Activated CD8-positive, alpha-beta memory T cell treated with anti-CD3 and anti-CD28 coated beads for 24 hours (primary cell): ENCODE measurements around the gene SPIRE1.
"Not testable (repeated sequence)": the region's sequence is repeated elsewhere in the genome, so short reads cannot be mapped to it uniquely, and the experiment has no call there.

Source experiments
- DNase-seq: peaks from one replicate; pipeline ENCODE4 v3.0.0-alpha.2; 2020

The SPIRE1 gene

GRCh38 chr18:12645254-12645653 is 12.7 kb downstream of the SPIRE1 start:
- no peak for DNase-seq

DNA sequence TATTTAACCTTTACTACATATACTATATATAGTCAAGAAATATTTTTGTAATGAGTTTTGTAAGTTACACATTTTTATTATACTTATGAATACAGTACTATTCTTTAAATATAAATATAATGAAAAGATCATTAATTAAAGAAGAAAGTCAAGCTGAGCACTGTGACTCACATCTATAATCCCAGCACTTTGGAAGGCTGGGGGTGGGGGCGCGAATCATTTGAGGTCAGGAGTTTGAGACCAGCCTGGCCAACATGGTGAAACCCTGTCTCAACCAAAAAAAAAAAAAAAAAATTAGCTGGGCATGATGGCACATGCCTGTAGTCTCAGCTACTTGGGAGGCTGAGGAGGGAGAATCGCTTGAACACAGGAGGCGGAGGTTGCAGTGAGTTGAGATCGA is 14.2 kb downstream of the SPIRE1 start:
- DNase-seq: not testable (repeated sequence)

DNA sequence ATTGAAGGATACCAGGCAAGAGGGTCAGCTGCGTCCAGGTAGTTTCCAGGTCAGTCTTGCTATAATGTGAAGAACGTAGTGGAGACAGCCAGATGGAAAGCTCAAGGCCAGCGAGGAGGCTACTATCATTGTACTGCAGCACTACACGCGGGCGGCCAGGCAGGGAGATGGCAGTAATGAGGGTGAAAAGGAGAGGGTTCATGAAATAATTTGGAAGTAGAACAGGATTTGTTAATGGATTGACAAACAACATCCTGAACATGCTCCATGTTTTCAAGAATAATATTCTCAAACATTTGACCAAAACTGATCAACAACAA is 17.1 kb downstream of the SPIRE1 start:
- no peak for DNase-seq

GRCh38 chr18:12639990-12640880 is 17.7 kb downstream of the SPIRE1 start:
- no peak for DNase-seq

GRCh38 chr18:12638644-12639124 is 19.2 kb downstream of the SPIRE1 start:
- DNase-seq: no peak

GRCh38 chr18:12637901-12638643 is 19.8 kb downstream of the SPIRE1 start:
- no peak for DNase-seq

- no peak for DNase-seq
Measured at GRCh38 chr18:12637393-12637792, 20.5 kb downstream of the SPIRE1 start.

GRCh38 chr18:12631831-12632477 is 26.0 kb downstream of the SPIRE1 start:
- no peak for DNase-seq

DNA sequence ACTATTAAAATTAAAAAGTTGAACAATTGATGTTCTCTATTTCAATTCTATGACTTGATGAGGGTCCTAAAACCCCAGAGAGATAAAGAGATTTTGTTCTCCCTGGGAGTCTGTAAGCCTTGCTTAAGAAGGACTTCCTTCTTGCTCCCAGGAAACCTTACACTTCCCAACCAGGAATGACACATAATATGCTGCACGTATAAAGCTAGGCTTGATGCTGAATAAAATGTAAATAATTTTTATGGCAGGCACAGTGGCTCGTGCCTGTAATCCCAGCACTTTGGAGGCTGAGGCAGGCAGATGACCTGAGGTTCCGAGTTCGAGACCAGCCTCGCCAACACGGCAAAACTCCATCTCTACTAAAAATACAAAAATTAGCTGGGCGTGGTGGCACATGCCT is 27.8 kb downstream of the SPIRE1 start:
- no peak for DNase-seq

GRCh38 chr18:12628706-12629702 is 28.9 kb downstream of the SPIRE1 start:
- DNase-seq: no peak

DNA sequence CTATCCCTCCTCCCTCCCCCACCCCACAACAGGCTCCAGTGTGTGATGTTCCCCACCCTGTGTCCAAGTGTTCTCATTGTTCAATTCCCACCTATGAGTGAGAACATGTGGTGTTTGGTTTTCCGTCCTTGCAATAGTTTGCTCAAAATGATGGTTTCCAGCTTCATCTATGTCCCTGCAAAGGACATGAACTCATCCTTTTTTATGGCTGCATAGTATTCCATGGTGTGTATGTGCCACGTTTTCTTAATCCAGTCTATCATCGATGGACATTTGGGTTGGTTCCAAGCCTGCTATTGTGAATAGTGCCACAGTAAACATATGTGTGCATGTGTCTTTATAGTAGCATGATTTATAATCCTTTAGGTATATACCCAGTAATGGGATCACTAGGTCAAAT is 30.7 kb downstream of the SPIRE1 start:
- DNase-seq: not testable (repeated sequence)

GRCh38 chr18:12625241-12625640 is 32.7 kb downstream of the SPIRE1 start:
- no peak for DNase-seq

DNA sequence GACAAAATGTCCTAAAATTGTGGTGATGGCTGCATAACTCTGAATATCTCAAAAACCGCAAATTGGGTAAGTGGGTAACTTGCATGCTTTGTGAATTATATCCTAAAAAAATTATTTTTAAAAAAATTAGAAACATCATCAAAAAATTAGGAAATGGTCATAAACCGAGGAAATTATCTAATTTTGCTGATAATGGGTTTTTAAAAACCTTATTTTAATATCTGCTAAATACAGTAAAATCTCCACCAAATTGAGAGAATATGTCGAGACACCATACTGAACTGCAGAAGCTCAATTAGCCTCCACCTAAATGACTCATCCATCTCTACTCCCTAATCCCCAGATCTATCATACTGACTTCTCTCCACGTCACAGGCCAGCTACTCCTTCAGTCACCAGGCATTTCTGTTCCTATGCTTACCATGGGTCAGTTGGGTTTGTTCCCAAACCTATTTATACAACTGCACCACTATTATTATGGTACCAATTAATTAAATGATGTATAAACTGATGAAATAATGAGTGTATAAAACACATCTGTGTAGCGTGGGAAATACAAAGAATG is 36.1 kb downstream of the SPIRE1 start:
- no peak for DNase-seq

GRCh38 chr18:12615748-12616147 is 42.2 kb downstream of the SPIRE1 start:
- DNase-seq: no peak

DNA sequence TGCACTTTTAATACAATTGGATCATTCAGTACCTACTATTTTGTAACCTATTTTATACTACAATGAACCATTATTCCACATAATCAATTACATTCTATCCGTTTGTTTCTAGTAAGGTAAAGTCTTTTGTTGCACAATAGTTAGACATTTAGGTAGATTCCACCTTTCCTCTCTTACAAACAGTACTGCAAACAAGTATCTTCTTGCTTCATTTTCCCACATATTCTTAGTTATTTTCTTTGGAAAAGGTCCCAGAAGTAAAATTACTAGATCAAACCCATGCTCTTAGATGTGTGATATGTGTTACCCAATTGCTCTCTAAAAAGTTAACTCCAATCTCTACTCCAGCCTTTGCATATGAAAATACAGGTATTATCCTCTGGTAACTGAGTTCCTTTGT is 49.6 kb downstream of the SPIRE1 start:
- no peak for DNase-seq

DNA sequence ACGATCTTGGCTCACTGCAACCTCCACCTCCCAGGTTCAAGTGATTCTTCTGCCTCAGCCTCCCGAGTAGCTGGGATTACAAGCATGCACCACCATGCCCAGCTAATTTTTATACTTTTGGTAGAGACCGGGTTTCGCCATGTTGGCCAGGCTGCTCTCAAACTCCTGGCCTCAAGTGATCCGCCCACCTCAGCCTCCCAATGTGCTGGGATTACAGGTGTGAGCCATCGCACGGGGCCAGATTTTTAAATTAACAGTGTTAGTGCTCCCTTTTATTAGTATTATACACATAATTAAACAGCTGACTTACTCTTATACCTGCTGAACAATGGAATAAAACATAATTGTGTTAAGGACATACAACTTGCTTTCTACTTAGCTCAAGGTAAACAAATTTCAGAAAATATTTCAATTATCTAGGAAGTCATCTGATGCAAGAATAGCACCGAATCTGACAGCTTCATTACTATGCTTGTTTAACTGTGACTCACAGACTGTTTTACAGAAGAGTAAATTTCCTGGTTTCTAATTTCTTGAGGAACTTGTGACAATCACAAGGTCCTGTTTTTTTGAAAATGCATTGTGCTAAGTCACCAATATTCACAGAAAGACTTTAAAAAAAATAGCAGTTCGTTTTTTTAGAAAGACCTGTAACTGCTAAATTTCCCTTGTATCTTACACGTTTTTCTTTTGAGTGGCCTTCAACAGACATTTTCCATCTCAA is 51.2 kb downstream of the SPIRE1 start:
- no peak for DNase-seq

DNA sequence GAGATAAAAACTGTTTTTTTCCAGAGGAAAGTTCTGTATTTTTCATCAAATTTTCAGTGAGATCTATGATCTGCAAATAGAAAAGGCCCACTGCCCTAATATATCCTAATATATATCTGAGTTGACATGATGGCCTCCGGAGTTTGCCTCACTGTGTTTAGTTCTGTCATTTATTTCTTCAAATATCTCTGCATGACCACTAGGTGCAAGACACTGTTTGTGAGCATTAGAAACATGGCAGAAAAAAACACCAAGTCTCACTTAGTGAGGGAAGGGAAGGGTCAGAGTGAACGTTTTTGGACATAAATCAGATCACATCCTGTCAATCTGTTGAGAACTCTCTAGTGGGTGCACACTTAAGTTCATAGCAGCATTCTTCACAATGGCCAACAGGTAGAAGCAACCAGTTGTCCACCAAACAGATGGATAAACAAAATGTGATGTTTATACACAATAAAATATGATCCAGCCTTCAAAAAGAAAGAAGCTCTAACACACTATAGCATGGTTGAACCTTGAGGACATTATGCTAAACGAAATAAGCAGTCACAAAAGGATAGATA is 53.4 kb downstream of the SPIRE1 start:
- DNase-seq: no peak

- no peak for DNase-seq
Measured at GRCh38 chr18:12599966-12600365, 57.9 kb downstream of the SPIRE1 start.

DNA sequence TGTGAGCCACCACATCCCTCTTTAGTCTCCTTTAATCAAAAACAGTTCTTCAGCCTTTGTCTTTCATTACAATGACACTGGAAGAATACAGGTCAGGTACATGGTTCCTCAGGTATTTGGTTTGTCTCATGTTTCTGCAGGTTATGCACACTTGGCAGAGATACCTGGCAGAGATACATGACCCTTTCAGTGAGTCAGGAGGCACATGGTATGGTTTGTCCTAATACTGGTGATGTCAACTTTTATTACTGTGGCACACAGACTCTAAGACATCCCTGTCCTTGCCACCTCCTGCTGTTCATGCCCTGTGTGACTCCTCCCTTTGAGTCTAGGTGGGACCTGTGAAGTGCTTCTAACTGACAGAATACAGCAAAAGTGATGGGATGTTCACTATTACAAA is 58.4 kb downstream of the SPIRE1 start:
- DNase-seq: no peak

DNA sequence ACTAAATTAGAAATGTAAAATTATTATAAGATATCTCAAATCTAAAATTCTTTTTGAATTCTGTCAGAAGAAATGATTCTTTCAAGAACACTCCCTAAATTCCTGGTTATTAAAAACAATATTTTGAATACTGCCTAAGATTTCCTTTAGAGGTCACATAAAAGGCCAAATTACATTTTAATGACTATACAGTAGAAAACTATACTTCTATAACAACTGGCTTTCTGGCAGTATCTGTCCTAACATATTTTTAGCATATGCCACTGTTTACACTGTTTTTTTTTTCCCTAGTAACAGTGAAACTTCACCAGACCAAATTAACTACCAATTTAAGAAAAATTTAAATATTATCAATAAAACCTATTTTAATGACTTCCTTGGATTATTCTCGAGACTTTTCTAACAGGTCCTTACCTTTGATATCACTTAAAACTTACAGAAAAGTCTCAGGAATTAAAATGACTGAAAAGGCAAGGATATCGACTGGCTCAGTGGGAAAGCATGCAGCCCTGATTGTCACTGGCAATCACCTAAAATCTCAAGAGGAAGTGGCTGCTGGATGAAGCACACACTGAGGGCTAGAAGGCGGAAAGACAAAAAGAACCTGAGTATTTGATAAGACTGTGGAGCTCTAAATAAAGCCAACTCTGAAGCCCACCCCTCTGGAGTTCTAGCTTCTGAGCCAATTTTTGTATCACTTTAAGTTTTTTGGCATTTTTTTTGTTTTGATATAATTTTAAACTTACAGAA is 59.6 kb downstream of the SPIRE1 start:
- DNase-seq: no peak
